Neuronal stem cell (in vitro differentiated cells): ENCODE results near the gene DMD.
"Not testable (repeated sequence)": the region's sequence is repeated elsewhere in the genome, so short reads cannot be mapped to it uniquely, and the experiment has no call there.

Source experiments
- DNase-seq: peaks from one replicate; pipeline ENCODE4 v3.0.0-alpha.2; 2013; ENCODE audit warnings: low spot score
- H2AFZ ChIP-seq: one replicate; pipeline ENCODE4 v1.6.1; 2013; ENCODE audit warnings: mild to moderate bottlenecking, low read length, inconsistent platforms
- H2AK5ac ChIP-seq: 2 replicates; pipeline ENCODE4 v1.6.1; 2013; ENCODE audit warnings: low read depth, mild to moderate bottlenecking, inconsistent platforms, low read length, moderate library complexity, mixed read lengths
- H2BK120ac ChIP-seq: 2 replicates; pipeline ENCODE4 v1.6.1; 2013; ENCODE audit warnings: low read depth, mild to moderate bottlenecking, inconsistent platforms, low read length, moderate library complexity, mixed read lengths
- H2BK12ac ChIP-seq: one replicate; pipeline ENCODE4 v1.6.1; 2013; ENCODE audit warnings: low read length, inconsistent platforms
- H2BK15ac ChIP-seq: 2 replicates; pipeline ENCODE4 v1.6.1; 2013; ENCODE audit warnings: mild to moderate bottlenecking, low read length, inconsistent platforms, mixed read lengths
- H2BK5ac ChIP-seq: one replicate; pipeline ENCODE4 v1.6.1; 2013; ENCODE audit warnings: inconsistent platforms, mild to moderate bottlenecking, low read length, moderate library complexity
- H3K14ac ChIP-seq: one replicate; pipeline ENCODE4 v1.6.1; 2013; ENCODE audit warnings: low read length, inconsistent platforms
- H3K18ac ChIP-seq: 2 replicates; pipeline ENCODE4 v1.6.1; 2013; ENCODE audit warnings: low read length, inconsistent platforms
- H3K23ac ChIP-seq: 2 replicates; pipeline ENCODE4 v1.6.1; 2013; ENCODE audit warnings: low read depth, mild to moderate bottlenecking, mixed read lengths, low read length, inconsistent platforms; ENCODE audit not compliant: poor library complexity
- H3K27ac ChIP-seq: replicated peaks from 3 replicates; pipeline ENCODE4 v1.5.1; 2013; ENCODE audit warnings: low read length, inconsistent platforms
- H3K27me3 ChIP-seq, 3 experiments: 2 replicates each; pipeline ENCODE4 v1.6.1; 2013; ENCODE audit warnings: low read length in 3 of 3, mild to moderate bottlenecking in 2 of 3, inconsistent platforms in 1 of 3, low read depth in 1 of 3, mixed read lengths in 1 of 3, moderate library complexity in 1 of 3; ENCODE audit not compliant: control insufficient read depth in 3 of 3, insufficient read depth in 3 of 3
- H3K36me3 ChIP-seq, 2 donors: replicated peaks in 1 of 2; 2 replicates each; pipeline ENCODE4 v1.6.1; 2013; ENCODE audit warnings: low read length in 2 of 2; ENCODE audit not compliant: control insufficient read depth in 2 of 2, insufficient read depth in 2 of 2
- H3K4ac ChIP-seq: 2 replicates; pipeline ENCODE4 v1.6.1; 2013; ENCODE audit warnings: inconsistent platforms, mild to moderate bottlenecking, low read length, moderate library complexity
- H3K4me1 ChIP-seq, 2 donors: 1 replicate in 1 of 2; 2 replicates in 1 of 2; pipeline ENCODE4 v1.6.1; 2013; ENCODE audit warnings: low read length in 2 of 2, low read depth in 1 of 2; ENCODE audit not compliant: control insufficient read depth in 2 of 2, insufficient read depth in 1 of 2
- H3K4me2 ChIP-seq: one replicate; pipeline ENCODE4 v1.6.1; 2013; ENCODE audit warnings: mild to moderate bottlenecking, low read length, inconsistent platforms; ENCODE audit not compliant: insufficient read depth, poor library complexity, severe bottlenecking
- H3K4me3 ChIP-seq, 2 donors: 2 replicates each; pipeline ENCODE4 v1.5.1; 2013; ENCODE audit warnings: low read length in 2 of 2, mild to moderate bottlenecking in 2 of 2, inconsistent platforms in 1 of 2, moderate library complexity in 1 of 2
- H3K79me1 ChIP-seq: one replicate; pipeline ENCODE4 v1.6.1; 2013; ENCODE audit warnings: low read depth, mild to moderate bottlenecking, inconsistent platforms, low read length, moderate library complexity
- H3K9ac ChIP-seq: one replicate; pipeline ENCODE4 v1.6.1; 2013; ENCODE audit warnings: mild to moderate bottlenecking, low read depth, low read length, inconsistent platforms; ENCODE audit not compliant: poor library complexity
- H3K9me3 ChIP-seq, 2 donors: replicated peaks in 1 of 2; 2 replicates each; pipeline versions ENCODE3 to v1.6.1; 2013; ENCODE audit warnings: low read length in 2 of 2, mild to moderate bottlenecking in 2 of 2, inconsistent platforms in 1 of 2, low read depth in 1 of 2, mixed read lengths in 1 of 2, moderate library complexity in 1 of 2; ENCODE audit not compliant: control insufficient read depth in 2 of 2, insufficient read depth in 1 of 2
- H4K8ac ChIP-seq: one replicate; pipeline ENCODE4 v1.6.1; 2013; ENCODE audit warnings: low read depth, mild to moderate bottlenecking, inconsistent platforms, low read length, moderate library complexity
- H4K91ac ChIP-seq: one replicate; pipeline ENCODE4 v1.6.1; 2013; ENCODE audit warnings: low read length, low read depth, mild to moderate bottlenecking, inconsistent platforms; ENCODE audit not compliant: poor library complexity
- WGBS, 2 donors: extraction: QIAGEN DNeasy Blood & Tissue Kit; methylation state at CpG; one replicate each; pipeline ENCODE4 v1.1.7; 2013; ENCODE audit warnings: missing lambda C conversion rate in 2 of 2, mixed read lengths in 1 of 2; ENCODE audit not compliant: insufficient read length in 2 of 2, insufficient replicate concordance in 1 of 2; ENCODE audit errors: extremely low coverage in 2 of 2; 5-methylcytosine and 5-hydroxymethylcytosine counted together

Gene DMD

GRCh38 chrX:32533848-32534247, 677.5 kb downstream of the DMD start:
- H2BK15ac ChIP-seq, result no peak overlapping the region
- no peak overlapping the region for H3K14ac ChIP-seq
- H2BK5ac ChIP-seq, result no peak overlapping the region
- H3K79me1 ChIP-seq, result no peaks in the 10 kb centered on the region
- no peak overlapping the region for H4K91ac ChIP-seq
- H3K27me3 ChIP-seq, result peaks cover 0 to 3% (median 0%) of the 10 kb centered on the region in 3 experiments
- H3K4me3 ChIP-seq, result no peak overlapping the region
- no peak overlapping the region for H4K8ac ChIP-seq
- H2BK120ac ChIP-seq, result no peak overlapping the region
- H3K9ac ChIP-seq, result no peak overlapping the region
- no peak overlapping the region for H3K4ac ChIP-seq
- H3K36me3 ChIP-seq, result no peaks in the 10 kb centered on the region
- H3K27ac ChIP-seq, result no peak overlapping the region
- H3K9me3 ChIP-seq, result no peaks in the 10 kb centered on the region
- no peak overlapping the region for H3K23ac ChIP-seq
- DNase-seq, result no peak
- H3K18ac ChIP-seq, result no peak overlapping the region
- no peak overlapping the region for H3K4me2 ChIP-seq
- no peaks in the 10 kb centered on the region for H3K4me1 ChIP-seq
- no peak overlapping the region for H2AK5ac ChIP-seq
- no peak overlapping the region for H2BK12ac ChIP-seq
- no CpG with 5 or more reads among the region's 4 CpGs for whole genome bisulfite sequencing, 2 donors
- H2AFZ ChIP-seq, result no peak overlapping the region

GRCh38 chrX:32532262-32532661, 679.1 kb downstream of the DMD start:
- Histone ChIP-seq H3K9ac (no peak overlapping the region), H4K8ac (no peak overlapping the region), H2BK15ac (no peak overlapping the region), H2BK120ac (no peak overlapping the region), H2BK5ac (no peak overlapping the region), H3K4me3 (no peak overlapping the region), H3K36me3 (no peaks in the 10 kb centered on the region), H2AK5ac (no peak overlapping the region), H3K4me1 (no peaks in the 10 kb centered on the region), H2BK12ac (no peak overlapping the region), H3K4ac (no peak overlapping the region), H3K4me2 (no peak overlapping the region), H2AFZ (no peak overlapping the region), H3K79me1 (no peaks in the 10 kb centered on the region), H4K91ac (no peak overlapping the region), H3K14ac (no peak overlapping the region), H3K27me3 (peaks cover 0 to 3% (median 0%) of the 10 kb centered on the region in 3 experiments), H3K9me3 (no peaks in the 10 kb centered on the region), H3K27ac (no peak overlapping the region), H3K18ac (no peak overlapping the region), H3K23ac (no peak overlapping the region)
- no peak for DNase-seq
- WGBS, 2 donors, result no CpG with 5 or more reads among the region's 4 CpGs

- Histone ChIP-seq H2BK120ac (no peak overlapping the region), H2BK15ac (no peak overlapping the region), H2BK5ac (no peak overlapping the region), H3K14ac (no peak overlapping the region), H4K8ac (no peak overlapping the region), H3K9me3 (no peaks in the 10 kb centered on the region), H3K27me3 (no peaks in the 10 kb centered on the region), H3K36me3 (no peaks in the 10 kb centered on the region), H3K4me2 (no peak overlapping the region), H3K27ac (no peak overlapping the region), H3K23ac (no peak overlapping the region), H2AK5ac (no peak overlapping the region), H3K9ac (no peak overlapping the region), H3K18ac (no peak overlapping the region), H2AFZ (peak overlapping the region; percentile 59), H3K4me3 (peak overlapping the region in 1 of 2 donors; percentile 12), H4K91ac (no peak overlapping the region), H3K4me1 (no peaks in the 10 kb centered on the region), H3K4ac (no peak overlapping the region), H3K79me1 (no peaks in the 10 kb centered on the region), H2BK12ac (no peak overlapping the region)
- DNase-seq, result peak; percentile 17
- WGBS, 2 donors, result no CpG with 5 or more reads among the region's 3 CpGs
Measured at GRCh38 chrX:32530802-32531403, 680.4 kb downstream of the DMD start.

GRCh38 chrX:32528451-32528850, 682.9 kb downstream of the DMD start:
- not testable (repeated sequence) for DNase-seq, H2BK120ac ChIP-seq, H3K4me3 ChIP-seq, H3K27ac ChIP-seq, H2BK15ac ChIP-seq, H3K4ac ChIP-seq, H3K9me3 ChIP-seq, H2AFZ ChIP-seq, H3K23ac ChIP-seq, H3K14ac ChIP-seq, H3K36me3 ChIP-seq, H3K18ac ChIP-seq, H2BK12ac ChIP-seq, H2BK5ac ChIP-seq, H4K91ac ChIP-seq, H3K27me3 ChIP-seq, H2AK5ac ChIP-seq, H4K8ac ChIP-seq, H3K79me1 ChIP-seq, H3K4me1 ChIP-seq, H3K9ac ChIP-seq, H3K4me2 ChIP-seq
